MG63 (cell line): ENCODE measurements around the gene PROKR2. TPM values are rescaled to one million over a fixed set of nuclear protein-coding genes. Genes with fewer than 3 reads are reported as not detected.

ENCODE experiments used
- DNase-seq: peaks from one replicate; pipeline ENCODE4 v3.0.0-alpha.2; 2020
- H3K27me3 ChIP-seq: fragments of 250-450 bp; sonication (Bioruptor Pico); 2 replicates; pipeline ENCODE4 v1.5.1; 2020; ENCODE audit warnings: mild to moderate bottlenecking, moderate library complexity
- H3K36me3 ChIP-seq: fragments of 250-450 bp; sonication (Bioruptor Pico); 2 replicates; pipeline ENCODE4 v1.5.1; 2020; ENCODE audit warnings: mild to moderate bottlenecking, moderate library complexity
- H3K4me3 ChIP-seq: fragments of 250-450 bp; sonication (Bioruptor Pico); 2 replicates; pipeline ENCODE4 v1.5.1; 2020; ENCODE audit warnings: mild to moderate bottlenecking, moderate library complexity
- H3K9me3 ChIP-seq: fragments of 250-450 bp; sonication (Bioruptor Pico); 2 replicates; pipeline ENCODE4 v1.5.1; 2020; ENCODE audit warnings: mild to moderate bottlenecking, moderate library complexity
- total RNA-seq: library from RNA; depleted of rRNA; stranded (reverse); fragments of >200 nt; shearing (Covaris generic); gene quantifications from 2 replicates; pipeline ENCODE4 v1.2.3, GENCODE V29; 2014; ENCODE audit warnings: low replicate concordance; rRNA removed

Gene PROKR2
- total RNA-seq, 1 experiment from 2014 or later: not detected

GRCh38 chr20:5312518-5312917, 4.2 kb downstream of the PROKR2 start:
- no peak for DNase-seq
- H3K4me3 ChIP-seq: no peak overlapping the region
- no peaks in the 10 kb centered on the region for H3K36me3 ChIP-seq
- H3K27me3 ChIP-seq: peaks cover 6% of the 10 kb centered on the region
- H3K9me3 ChIP-seq: no peaks in the 10 kb centered on the region

- H3K27me3 ChIP-seq: no peaks in the 10 kb centered on the region
- no peak for DNase-seq
- H3K36me3 ChIP-seq: no peaks in the 10 kb centered on the region
- H3K4me3 ChIP-seq: no peak overlapping the region
- H3K9me3 ChIP-seq: no peaks in the 10 kb centered on the region
Observed at GRCh38 chr20:5309971-5310370, 6.8 kb downstream of the PROKR2 start.

GRCh38 chr20:5298811-5299210, 17.9 kb downstream of the PROKR2 start:
- H3K27me3 ChIP-seq: no peaks in the 10 kb centered on the region
- no peak for DNase-seq
- H3K36me3 ChIP-seq: no peaks in the 10 kb centered on the region
- H3K4me3 ChIP-seq: no peak overlapping the region
- H3K9me3 ChIP-seq: no peaks in the 10 kb centered on the region

- Histone ChIP-seq H3K4me3 (no peak overlapping the region), H3K9me3 (no peaks in the 10 kb centered on the region)
- no peak for DNase-seq
Observed at GRCh38 chr20:5297280-5298004, 19.3 kb downstream of the PROKR2 start.

GRCh38 chr20:5290596-5290995, 26.2 kb downstream of the PROKR2 start:
- Histone ChIP-seq H3K36me3 (no peaks in the 10 kb centered on the region), H3K27me3 (no peaks in the 10 kb centered on the region), H3K9me3 (no peaks in the 10 kb centered on the region), H3K4me3 (no peak overlapping the region)
- DNase-seq: no peak

More at GRCh38 chr20:5297280-5298004, 19.3 kb downstream of the PROKR2 start:
- Histone ChIP-seq H3K36me3 (no peaks in the 10 kb centered on the region), H3K27me3 (no peaks in the 10 kb centered on the region)

GRCh38 chr20:5282561-5282960, 34.2 kb downstream of the PROKR2 start:
- Histone ChIP-seq H3K4me3 (no peak overlapping the region), H3K27me3 (no peaks in the 10 kb centered on the region)
- no peak for DNase-seq

GRCh38 chr20:5279661-5280060, 37.1 kb downstream of the PROKR2 start:
- Histone ChIP-seq H3K27me3 (no peaks in the 10 kb centered on the region), H3K4me3 (no peak overlapping the region), H3K9me3 (no peaks in the 10 kb centered on the region), H3K36me3 (no peaks in the 10 kb centered on the region)
- DNase-seq: no peak

More at GRCh38 chr20:5282561-5282960, 34.2 kb downstream of the PROKR2 start:
- no peaks in the 10 kb centered on the region for H3K36me3 ChIP-seq
- H3K9me3 ChIP-seq: no peaks in the 10 kb centered on the region

GRCh38 chr20:5272268-5272667, 44.5 kb downstream of the PROKR2 start:
- Histone ChIP-seq H3K9me3 (no peaks in the 10 kb centered on the region), H3K4me3 (no peak overlapping the region), H3K36me3 (no peaks in the 10 kb centered on the region), H3K27me3 (no peaks in the 10 kb centered on the region)
- DNase-seq: no peak

GRCh38 chr20:5270603-5271002, 46.2 kb downstream of the PROKR2 start:
- Histone ChIP-seq H3K27me3 (no peaks in the 10 kb centered on the region), H3K36me3 (no peaks in the 10 kb centered on the region), H3K9me3 (no peaks in the 10 kb centered on the region), H3K4me3 (no peak overlapping the region)
- no peak for DNase-seq

GRCh38 chr20:5268449-5268848, 48.3 kb downstream of the PROKR2 start:
- no peak for DNase-seq

GRCh38 chr20:5267092-5267491, 49.7 kb downstream of the PROKR2 start:
- Histone ChIP-seq H3K36me3 (no peaks in the 10 kb centered on the region), H3K4me3 (no peak overlapping the region), H3K27me3 (no peaks in the 10 kb centered on the region), H3K9me3 (no peaks in the 10 kb centered on the region)
- no peak for DNase-seq

More at GRCh38 chr20:5268449-5268848, 48.3 kb downstream of the PROKR2 start:
- H3K36me3 ChIP-seq: no peaks in the 10 kb centered on the region
- no peaks in the 10 kb centered on the region for H3K27me3 ChIP-seq
- H3K9me3 ChIP-seq: no peaks in the 10 kb centered on the region
- no peak overlapping the region for H3K4me3 ChIP-seq

Other genes starting within 250 kb of the PROKR2 start
- gene TMEM230, start 203.9 kb downstream of the PROKR2 start, total RNA-seq: 69.9 and 72.2 TPM in 2 replicates
- gene PCNA, start 197.0 kb downstream of the PROKR2 start, total RNA-seq: 185 and 256 TPM in 2 replicates
- 3.3 and 4.0 TPM in 2 replicates for gene CDS2, start 189.9 kb downstream of the PROKR2 start, total RNA-seq